ENCODE data around the gene LTBP1. TPM values are rescaled to one million over a fixed set of nuclear protein-coding genes. Genes with fewer than 3 reads are reported as not detected.

Gene LTBP1
- total RNA-seq, 4 donors from 2014 or later: 3.8 to 20.8 (median 11.3) TPM

GRCh38 chr2:33412920-33413319 lies 466.2 kb downstream of the LTBP1 start:
- no peak for DNase-seq (ENCODE audit: low spot score in 2 of 2)
- intact Hi-C loops (cut with DNase I; ENCODE audit: low total_unique reads): no loop called here
- H3K4me3 ChIP-seq (ENCODE audit: low read depth, poor library complexity, severe bottlenecking): no peak overlapping the region
- TF ChIP-seq POLR2A (IDR thresholded peaks at IDR 0.05) (no peak), CTCF (IDR thresholded peaks at IDR 0.05) (no peak)
- 53 to 63% methylated on average over 1 of the region's 1 CpG for WGBS, 2 donors

DNA sequence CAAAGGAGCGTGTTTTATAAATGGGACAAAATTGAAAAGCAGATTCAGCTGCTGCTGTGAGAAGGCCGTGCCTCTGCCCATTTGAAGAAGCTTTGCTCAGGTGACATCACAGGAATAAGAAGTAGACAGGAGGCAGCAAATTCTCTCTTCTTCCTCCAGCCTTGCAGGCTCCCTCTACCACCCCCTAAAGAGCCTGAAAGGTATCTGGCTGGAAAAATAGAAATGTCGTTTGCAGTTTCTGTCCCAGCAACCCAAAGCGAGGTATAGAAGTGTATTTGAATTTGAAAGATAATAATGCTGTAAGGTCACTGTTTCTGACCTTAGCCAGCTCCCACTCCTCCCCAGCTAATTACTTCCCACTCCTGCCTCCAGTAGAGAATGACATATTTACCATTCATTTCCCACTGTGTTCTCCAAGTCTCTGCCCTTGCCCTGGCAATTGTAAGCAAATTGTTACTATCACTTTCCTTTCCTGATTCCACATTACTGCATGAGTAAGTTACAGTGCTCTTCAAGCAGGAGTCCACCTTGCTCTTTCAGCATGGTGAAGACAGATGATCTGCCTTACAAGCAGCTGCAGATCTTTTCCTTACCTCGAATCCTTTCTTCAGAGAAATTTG lies 472.9 kb downstream of the LTBP1 start:
- H3K4me3 ChIP-seq (ENCODE audit: low read depth, poor library complexity, severe bottlenecking): no peak overlapping the region
- no peak for TF ChIP-seq CTCF (IDR thresholded peaks at IDR 0.05)
- TF ChIP-seq POLR2A (IDR thresholded peaks at IDR 0.05): no peak
- DNase-seq (ENCODE audit: low spot score in 2 of 2): no peak
- intact Hi-C loops (cut with DNase I; ENCODE audit: low total_unique reads): no loop called here
- 81 to 83% methylated on average over 5 of the region's 5 CpGs for WGBS, 2 donors

DNA sequence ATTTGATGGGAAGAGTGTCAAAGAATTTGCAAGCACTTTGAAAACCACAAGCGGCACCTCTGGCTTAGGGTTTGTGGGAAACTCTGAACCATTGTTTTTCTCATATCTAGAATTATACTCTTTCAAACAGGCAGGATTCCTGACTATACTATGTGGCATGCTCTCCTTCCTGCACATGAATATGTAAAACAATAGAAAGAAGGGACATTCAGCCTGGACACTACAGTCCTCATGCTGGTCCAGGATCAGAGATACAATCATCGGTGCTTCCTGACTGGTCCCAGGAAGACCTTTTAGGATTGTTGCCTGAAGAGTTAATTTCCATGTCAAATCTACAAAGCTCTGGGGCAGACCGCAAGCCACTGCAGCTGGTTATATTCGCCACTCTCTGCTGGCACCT lies 474.0 kb downstream of the LTBP1 start:
- TF ChIP-seq POLR2A (IDR thresholded peaks at IDR 0.05) (no peak), CTCF (IDR thresholded peaks at IDR 0.05) (no peak)
- no peak for DNase-seq (ENCODE audit: low spot score in 2 of 2)
- no peak overlapping the region for H3K4me3 ChIP-seq (ENCODE audit: low read depth, poor library complexity, severe bottlenecking)
- WGBS, 2 donors: 90% methylated on average over 4 of the region's 4 CpGs
- intact Hi-C loops (cut with DNase I; ENCODE audit: low total_unique reads): no loop called here

DNA sequence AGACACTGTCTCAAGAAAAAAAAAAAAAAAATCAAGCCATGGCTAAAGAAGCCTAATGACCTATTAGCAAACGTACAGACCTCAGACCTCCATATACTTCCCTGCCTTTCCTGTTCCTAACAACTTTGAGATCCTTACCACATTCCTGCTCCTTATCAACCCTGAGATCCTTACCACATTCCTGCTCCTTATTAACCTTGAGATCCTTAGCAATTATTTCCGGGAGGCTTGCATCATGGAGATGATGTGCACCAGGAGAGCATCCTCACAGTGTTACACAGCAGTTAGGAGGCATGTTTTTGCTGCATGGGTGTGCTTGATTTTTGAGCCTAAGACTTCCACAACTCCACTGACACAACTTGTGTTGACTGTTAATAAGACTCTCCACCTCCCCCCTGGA lies 475.1 kb downstream of the LTBP1 start:
- intact Hi-C loops (cut with DNase I; ENCODE audit: low total_unique reads): no loop called here
- WGBS, 2 donors: 85% methylated on average over 2 of the region's 2 CpGs

GRCh38 chr2:33425161-33425560 lies 478.4 kb downstream of the LTBP1 start:
- WGBS, 2 donors: 91 to 94% methylated on average over 1 of the region's 1 CpG
- no peak for TF ChIP-seq POLR2A (IDR thresholded peaks at IDR 0.05)
- no peak for TF ChIP-seq CTCF (IDR thresholded peaks at IDR 0.05)
- H3K4me3 ChIP-seq (ENCODE audit: low read depth, poor library complexity, severe bottlenecking): no peak overlapping the region
- no peak for DNase-seq (ENCODE audit: low spot score in 2 of 2)
- intact Hi-C loops (cut with DNase I; ENCODE audit: low total_unique reads): no loop called here

More for the DNA sequence above, 475.1 kb downstream of the LTBP1 start:
- H3K4me3 ChIP-seq (ENCODE audit: low read depth, poor library complexity, severe bottlenecking): no peak overlapping the region
- no peak for DNase-seq (ENCODE audit: low spot score in 2 of 2)
- TF ChIP-seq POLR2A (IDR thresholded peaks at IDR 0.05): no peak

- no peak for DNase-seq (ENCODE audit: low spot score in 2 of 2)
- WGBS, 2 donors: 90 to 100% methylated on average over 1 of the region's 1 CpG
- no peak for TF ChIP-seq POLR2A (IDR thresholded peaks at IDR 0.05)
- TF ChIP-seq CTCF (IDR thresholded peaks at IDR 0.05): no peak
- intact Hi-C loops (cut with DNase I; ENCODE audit: low total_unique reads): no loop called here
- H3K4me3 ChIP-seq (ENCODE audit: low read depth, poor library complexity, severe bottlenecking): no peak overlapping the region
Observed at GRCh38 chr2:33425586-33426031, 478.9 kb downstream of the LTBP1 start.

Data from lower leg skin (tissue), 4 donors.